HG03064 (cell line): ENCODE measurements around the gene TMEM229B.

Experiments
- ATAC-seq: cut with Tn5 transposase; IDR thresholded peaks from one replicate; pipeline ENCODE4 v1.9.1; 2021; ENCODE audit warnings: low read depth; ENCODE audit not compliant: unreplicated experiment

TMEM229B gene

DNA sequence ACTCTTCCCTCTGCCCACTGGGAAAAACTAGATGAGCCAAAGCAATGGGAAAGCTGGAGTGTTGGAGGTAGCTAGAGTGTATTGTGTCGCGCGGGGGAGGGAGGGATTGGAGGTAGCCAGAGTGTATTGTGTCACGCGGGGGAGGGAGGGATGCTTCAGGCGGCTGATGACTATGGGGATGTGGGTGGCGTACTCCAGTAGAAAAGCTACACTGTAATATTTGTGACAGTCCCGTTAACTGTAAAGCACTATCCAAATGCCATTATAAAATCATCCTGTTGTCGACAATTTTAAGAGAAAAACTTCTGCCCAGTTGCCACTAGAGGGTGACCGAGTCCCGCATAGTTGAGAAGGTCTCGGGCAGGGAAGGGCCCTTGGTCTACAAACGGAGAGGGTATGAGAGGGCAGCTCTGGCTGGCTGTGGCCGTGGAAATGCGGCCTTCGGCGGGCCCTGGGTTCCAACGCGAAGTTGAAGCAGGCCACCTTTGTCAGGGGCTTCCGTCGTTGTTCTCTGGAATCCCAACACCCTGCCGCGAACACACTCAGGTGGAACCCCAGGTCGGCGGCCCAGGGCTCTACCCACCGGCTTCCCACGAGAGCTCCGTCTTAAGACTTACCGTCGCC, 61.4 kb downstream of the TMEM229B start:
- ATAC-seq = no peak

DNA sequence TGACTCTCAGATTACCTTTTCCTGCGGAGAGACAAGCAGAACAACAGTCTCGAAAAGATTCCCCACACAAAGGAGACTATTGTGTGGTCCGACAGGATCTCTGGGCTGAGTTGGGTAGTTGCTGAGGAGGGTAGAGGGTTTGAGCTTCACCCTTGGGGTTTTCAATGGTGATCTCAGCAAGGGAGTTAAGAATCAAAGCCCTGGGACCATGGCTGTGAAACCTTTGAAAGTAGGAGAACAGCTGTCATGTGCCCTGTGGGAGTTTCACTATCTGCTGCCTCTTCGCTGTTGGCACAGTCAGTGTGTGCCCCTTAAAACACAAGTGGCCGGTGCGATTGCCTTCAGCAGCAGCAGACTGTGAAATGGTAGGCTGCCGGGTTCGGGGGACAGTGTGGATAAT, 62.4 kb downstream of the TMEM229B start:
- ATAC-seq = no peak

DNA sequence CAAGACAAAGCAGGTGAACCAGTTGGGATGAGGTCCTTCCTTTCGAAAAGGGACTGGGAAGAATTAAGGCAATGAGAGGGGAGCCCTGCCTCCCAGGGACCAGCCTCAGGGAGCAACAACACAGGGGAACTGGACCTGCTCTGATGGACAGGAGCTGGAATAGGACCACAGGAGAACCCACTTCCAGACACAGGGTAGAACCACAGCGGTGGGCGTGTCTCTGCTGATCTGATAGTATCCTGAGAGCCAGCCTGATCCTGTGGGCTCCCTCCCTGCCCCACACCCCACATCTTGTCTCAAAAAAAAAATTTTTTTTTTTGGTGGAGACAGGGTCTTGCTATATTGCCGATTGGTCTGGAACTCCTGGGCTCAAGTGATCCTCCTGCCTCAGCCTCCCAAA, 62.9 kb downstream of the TMEM229B start:
- ATAC-seq = no peak

DNA sequence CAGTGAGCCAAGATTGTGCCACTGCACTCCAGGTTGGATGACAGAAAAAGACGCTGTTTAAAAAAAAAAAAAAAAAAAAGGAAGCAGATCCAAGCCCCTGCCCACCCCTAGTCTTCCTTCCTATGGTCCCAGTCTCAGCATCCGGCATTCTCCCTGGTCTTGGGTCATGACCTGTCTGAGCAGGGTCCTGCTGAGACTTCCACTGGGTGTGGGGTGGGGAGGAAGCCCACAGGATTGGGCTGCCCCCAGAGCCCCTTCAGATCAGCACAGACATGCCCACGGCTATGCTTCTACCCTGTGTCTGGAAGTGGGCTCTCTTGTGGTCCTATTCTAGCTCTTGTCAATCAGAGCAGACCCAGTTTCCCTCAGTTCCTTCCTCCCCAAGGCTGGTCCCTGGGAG, 64.0 kb downstream of the TMEM229B start:
- ATAC-seq = no peak

DNA sequence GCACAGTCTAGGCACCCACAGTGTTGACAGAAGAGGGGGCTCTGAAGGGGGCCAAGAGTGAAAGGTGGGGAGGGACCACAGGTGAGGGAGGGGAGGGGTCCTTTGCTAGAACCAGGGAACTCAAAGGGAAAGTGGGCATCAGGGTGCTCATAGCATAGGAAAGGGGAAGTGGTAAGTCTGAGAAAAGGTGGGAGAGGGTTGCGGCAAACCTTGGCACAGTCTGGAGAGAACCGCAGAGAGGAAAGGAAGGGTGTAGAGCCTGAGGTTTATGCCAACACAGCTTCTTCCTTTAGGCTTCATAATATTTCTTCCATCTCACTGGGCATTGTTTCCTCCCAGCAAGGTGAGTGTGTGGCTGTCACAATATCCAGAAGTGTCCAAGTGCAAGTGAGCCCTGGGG, 65.1 kb downstream of the TMEM229B start:
- ATAC-seq = no peak

DNA sequence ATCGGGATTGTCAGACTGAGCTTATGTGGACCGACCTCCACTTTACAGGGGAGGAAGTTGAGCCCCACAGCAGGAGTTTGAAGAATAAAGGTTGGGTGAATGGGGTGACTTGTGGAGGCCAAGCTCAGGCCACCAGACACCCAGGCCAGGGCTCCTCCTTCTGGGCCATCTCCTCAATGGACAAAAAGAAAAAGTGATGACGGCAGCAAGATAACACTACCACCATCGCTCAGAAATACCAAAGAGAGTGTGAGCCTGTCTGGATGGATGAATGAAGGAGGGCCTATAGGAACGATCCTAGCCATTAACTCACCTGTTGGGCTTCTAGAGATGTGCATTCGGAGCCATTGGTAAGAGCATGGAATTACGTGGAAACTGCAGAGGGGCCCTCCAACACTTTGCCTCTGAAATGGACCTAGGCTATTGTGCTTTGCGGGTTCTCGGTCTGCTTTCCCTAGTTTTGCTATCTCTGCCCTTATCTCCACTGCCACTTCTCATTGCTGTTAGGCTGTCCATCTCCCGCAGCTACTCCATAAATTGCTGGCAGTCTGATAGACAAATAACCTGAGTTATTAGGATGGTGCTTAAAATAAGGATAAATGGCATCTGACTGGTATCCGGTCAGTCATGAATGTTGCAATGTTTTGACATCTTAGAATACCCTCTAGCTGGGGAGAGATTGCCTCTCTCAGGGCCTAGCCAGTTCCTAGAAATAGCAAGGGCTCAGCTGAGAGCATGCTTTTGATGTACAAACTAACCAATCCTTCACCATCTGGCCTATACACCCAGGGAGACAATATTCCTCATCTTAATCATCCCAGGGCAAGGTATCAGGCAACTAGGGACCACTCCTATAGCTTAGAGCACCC, 66.9 kb downstream of the TMEM229B start:
- no peak for ATAC-seq
